NCI-H748 treated with DMSO at 0.1 percent for 48 hours (cell line): ENCODE measurements around the gene DCAF5.

Experiments used
- DNase-seq: peaks from one replicate; lab custom pipeline; 2025; lab: John Stamatoyannopoulos, UW

The DCAF5 gene

DNA sequence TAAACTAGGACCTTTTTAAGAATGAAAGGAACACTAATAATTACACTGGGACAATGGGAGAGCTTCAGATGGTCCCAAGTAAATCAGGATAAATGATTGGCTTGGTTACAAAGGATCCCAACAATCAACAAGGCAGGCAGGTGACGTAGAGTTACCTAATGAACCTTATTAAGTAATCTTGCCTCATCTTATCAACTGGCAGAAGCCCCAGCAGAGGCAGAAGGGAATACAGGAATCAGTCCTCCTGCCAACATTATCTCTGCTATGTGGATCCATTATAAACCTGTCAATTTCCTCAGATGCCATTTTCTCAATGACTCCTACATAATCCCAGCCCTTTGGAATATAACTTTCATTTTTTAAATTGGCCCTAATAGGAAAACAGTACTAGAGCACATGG is 11.4 kb downstream of the DCAF5 start:
- DNase-seq = no peak

DNA sequence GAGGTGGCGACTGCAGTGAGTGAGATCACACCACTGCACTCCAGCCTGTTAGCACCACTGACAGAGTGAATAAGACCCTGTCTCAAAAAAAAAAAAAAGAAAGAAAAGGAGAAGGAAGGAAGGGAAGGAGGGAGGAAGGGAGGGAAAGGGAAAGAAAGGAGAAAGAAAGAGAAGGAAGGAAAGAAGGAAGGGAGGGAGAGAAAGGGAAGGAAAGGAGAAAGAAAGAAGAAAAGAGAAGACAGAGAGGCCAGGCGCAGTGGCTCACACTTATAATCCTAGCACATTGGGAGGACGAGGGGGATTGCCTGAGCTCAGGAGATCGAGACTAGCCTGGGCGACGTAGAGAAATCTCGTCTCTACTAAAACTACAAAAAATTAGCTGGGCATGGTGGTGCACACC is 13.2 kb downstream of the DCAF5 start:
- no peak for DNase-seq

DNA sequence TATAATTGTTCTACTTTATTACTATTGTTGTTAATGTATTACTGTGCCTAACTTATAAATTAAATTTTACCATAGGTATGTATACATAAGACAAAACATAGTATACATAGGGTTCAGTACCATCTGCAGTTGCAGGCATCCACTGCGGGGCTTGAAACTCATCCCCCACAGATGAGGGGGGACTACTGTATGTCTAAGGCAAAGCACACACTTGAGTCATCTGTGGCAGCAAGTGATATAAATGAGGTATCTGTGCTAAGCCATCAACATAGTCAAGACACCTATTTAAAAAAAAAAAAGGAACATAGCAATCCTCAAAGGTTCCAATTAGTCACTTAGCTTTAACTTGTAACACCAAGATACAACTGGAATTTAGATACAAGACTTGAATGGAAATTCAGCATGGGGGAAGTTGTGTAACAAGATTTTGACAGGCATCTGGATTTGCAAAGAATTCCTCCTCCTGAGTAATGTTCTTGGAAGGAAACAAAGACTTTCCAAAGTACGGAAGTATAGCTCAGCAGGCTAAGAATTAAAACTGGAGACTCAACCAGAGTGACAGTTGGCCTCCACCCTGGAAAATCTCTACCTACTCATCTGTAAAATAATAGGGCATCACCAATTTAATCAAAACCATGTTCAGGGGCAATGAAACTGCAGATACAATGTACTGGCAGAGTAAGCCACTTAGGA is 14.9 kb downstream of the DCAF5 start:
- no peak for DNase-seq

DNA sequence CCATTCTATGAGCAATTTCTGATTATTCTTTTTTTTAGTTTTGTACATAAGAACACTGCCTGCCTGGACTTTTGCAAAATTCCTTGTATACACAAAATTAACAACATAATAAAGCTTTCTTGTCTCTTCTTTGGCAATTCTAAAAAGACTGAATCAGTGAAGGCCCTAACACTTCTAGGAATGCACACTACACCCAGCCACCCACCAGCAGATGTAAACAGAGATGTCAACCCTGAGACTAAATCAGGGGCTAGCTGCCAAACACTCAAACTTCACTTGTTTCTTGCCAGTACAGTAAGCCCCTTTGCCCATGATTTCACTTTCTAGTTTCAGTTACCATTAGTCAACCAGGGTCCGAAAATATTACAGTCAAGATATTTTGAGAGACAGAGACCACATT is 15.5 kb downstream of the DCAF5 start:
- DNase-seq = no peak

DNA sequence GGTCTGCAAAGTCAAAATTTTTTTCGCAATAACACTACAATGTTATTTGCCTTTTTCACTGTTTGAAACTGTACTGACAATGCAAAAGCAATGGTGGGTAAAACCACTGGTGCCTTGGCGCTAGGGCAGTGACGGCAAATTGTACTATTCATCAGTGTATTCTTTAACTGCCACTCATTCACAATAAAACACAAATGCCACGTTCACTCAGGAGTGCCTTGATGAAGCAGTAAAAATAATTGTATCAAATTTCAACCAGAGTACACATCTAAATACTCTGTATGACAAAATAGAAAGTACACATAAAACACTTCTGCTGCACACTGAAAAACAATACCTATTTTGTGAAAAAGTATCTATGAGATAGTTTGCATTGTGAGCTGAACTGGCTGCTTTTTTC is 17.8 kb downstream of the DCAF5 start:
- DNase-seq = no peak

DNA sequence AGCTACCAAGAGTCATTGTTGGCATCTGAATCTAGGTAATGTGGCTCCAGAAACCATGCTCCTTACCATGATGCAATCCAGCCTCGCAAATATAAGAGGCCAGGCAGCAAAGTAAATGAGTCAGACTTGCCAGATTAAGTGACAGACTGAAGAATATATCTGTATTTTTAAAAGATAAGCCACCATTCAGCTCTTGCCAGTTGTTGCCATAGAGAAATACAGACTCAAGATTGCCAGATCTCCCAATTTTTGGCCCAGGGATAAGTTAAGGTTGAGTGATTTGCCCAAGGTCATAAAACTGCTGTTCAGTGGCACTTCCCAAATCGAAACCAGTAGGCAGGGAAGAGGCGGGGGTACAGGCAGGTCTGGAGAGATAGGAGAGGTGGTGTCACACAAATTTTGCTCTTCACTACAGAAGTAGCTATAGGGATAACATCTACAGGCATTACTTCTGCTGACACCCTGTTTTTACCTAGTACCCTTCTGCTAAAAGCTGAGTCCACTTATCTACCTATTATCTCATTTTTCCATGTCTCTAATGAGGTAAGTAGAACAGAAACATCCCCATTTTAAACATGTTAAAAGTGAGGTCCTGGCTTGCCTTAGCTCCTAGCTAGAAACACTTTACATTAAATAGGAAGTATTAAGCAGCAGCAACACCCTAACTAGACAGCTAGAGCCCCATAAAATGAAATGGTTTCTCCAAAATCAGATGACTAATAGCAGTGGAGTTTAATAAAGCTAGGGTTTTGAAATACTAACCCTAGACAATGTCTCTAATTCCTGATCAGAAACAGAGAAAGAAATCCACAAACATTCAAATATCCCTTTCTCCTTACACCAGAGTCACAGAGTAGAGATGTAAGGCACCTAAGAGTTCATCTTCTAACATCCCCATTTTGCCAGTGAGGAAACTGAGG is 19.5 kb downstream of the DCAF5 start:
- no peak for DNase-seq

DNA sequence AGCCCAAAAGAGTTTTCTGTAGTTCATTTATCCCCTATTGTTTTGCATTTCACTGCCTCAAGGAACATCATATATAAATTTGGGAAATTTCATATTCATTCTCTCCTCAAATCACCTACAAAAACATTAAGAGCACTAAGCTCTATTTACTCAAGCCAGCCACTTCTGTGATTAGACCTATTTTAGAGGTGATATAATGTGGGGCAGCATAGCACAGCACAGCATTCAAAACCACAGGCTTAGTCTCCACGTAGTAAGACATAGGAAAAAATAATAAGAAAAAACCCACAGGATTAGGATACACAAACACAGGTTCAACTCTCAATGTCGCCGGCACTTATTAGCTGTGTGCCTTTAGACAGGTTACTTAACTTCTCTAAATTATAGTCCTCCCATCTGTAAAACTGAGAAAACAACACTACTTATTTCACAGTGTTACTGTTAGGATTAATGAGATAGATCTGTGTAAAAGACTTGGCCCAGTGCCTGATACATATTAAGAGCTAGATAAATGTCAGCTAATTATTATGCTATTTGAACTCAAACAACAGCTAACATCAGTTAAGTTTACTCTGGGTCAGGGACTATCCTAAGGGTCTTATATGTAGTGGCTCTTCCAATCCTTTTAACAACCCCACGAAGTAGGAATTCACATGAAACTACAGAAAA is 20.3 kb downstream of the DCAF5 start:
- no peak for DNase-seq

DNA sequence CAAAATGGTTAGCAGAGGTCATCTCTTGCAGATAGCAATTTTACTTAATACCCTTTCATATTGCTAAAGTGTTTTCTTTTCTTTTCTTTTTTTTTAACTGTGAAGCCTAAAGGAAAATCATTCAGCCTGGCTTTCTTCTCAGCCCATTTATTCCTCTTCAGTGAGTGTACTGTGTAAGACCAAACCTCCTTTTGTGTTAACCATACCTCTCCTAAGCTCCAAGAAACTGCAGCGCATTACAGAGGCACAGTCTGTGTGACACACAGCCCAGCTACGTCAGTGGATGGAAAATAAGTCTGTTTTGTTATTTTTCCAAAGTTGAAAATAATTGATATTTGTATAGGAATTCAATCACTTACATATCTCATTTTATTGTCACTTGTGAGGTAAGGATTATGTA is 21.7 kb downstream of the DCAF5 start:
- no peak for DNase-seq

DNA sequence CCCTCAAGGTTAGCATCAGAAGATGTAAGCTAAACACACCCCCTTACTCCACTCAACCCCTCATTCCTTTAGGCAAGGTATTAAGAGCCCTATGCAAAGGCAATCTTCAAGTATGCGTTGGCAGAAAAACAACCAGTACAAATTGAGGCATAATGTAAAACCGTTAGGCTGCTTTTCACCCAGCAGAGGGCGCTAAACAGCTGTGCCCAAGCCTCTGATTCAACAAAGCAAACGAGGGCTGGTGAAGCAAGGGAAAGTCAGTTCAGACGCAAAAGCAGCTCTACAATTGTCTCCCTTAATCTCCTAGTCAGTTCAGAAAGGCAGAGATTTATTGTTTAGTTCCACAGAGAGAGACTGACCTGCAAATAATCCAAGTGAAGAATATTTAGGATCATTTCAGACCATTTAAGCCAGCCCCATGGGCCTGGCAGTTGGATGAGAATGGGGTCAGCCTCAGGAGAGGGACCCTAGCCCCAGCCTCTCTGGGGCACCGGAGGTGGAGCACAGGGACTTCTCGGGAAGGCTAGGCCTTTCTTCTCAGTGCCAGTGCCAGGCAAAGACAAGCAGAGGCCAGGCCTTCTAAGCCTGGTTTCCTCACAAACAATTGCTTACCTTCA is 23.5 kb downstream of the DCAF5 start:
- peak; percentile 68 for DNase-seq

DNA sequence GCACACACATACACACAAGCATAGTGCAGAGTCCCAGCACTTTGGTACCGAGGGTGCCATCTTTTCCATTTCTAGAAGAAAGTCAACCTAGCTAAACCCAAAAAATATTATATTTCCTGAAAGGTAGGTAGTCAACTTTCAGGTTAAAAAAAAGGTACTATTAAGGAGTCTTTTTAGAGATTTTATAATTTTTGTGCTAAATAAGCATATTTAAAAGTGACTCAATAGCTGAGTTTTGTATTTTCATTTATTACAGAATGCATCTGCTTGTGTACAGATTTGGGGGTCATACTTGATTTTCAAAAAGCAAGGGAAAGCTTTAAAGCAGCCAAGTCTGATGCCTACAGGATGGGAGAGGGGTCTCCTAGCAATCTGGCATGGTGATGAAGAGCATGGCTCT is 34.6 kb downstream of the DCAF5 start:
- DNase-seq = no peak

DNA sequence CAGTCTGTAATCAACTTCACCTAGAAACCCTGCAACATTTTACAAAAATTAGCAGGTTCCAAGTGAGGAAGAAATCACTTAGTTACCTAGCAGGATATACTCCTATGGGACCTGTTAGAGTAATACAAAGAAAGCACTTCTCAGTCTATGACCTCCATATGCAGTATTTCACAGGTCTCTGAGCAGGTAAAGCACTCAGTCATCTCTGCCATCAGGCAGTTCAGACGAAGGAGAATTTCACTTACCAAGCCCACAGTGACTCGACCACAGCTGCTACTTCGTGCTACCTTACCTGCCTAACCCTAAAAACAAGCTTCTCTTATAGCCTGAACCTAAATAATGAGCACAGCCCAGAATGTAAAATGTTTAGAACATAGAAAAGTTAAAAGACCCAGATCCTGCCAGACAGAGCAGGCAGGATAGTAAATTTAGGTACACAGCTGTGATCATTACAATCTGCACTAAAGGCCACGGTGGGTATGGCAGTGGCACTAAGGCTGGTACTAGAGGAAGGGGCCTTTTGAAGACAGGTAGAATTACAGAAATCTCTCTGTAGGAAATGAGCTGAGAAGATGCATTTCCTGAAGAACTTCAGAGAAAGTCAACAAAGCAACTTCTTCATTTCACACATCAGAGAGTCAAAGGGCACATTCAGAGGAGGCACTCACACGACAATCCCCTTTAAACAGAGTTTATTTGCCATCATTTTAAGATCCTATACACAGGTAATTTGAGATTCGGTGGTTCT is 35.7 kb downstream of the DCAF5 start:
- no peak for DNase-seq

DNA sequence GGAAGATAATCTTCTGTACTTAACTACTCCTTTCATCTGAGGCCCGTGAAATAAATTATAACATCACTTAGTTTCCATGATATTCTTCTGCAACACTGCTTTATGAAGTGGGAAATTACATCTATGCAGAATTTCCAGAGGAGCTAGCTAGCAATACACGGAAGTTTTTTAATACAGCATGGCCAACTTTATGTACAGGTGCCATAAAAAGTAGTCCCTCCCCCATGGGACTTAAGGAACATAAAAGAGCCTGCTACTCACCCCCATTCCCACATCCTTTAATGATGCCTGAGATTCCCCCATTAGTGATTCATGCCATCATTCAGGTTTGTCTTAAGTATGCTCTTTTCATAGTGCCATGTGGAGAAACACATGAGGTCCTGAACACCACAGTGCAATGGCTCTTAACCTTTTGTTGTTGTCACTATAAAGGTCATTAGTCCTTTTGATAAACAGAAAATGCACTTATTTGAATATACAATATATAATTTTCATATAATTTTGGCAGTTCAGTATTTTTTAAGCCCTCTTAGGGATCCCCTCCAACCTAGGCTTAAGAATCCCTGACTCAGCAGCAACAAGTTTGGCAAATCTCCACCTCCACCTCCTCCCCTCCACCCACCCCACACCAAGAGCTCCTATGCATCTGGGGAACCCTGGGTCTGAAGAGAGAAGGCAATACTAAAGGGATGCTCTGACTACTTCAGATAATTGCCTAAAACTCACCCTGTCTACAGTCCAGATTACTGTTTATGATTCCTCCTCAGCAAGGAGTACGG is 37.3 kb downstream of the DCAF5 start:
- DNase-seq = no peak

DNA sequence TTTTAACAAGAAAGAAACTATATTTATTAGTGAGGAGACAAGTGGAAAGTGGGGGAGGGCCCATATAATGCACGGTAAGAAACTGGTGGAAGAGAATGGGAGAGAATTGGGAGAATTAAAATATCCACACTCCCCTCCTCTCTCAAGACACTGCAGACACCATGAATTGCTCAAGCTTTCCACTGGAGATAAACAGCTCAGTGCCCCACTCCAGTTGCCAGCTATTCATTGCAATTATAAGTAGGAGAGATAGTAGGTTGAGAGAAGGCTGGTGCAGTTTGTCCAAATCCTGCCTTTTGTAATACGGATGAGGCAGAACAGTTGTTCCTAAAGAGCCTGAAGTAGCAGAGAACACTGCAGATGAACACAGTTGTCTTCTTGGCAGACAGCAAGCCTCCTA is 38.2 kb downstream of the DCAF5 start:
- DNase-seq = no peak

DNA sequence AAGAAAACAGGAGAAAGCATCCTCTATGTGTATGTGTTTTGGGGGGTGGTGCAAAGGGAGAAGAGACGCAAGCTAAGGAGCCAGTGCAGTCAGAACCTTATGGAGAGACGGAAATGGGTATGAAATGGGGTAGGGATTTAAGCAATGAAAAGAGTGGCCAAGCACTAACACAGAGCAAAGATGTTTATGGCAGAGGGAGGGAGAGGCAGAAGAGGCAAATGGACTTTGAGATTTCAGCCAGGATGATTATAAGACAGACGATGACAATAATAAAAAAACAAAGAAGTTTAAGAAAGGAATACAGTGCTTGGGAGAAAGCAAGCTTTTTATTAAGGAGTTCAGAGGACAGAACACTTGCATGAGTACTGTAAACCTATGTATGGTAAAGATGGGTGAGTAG is 44.6 kb downstream of the DCAF5 start:
- DNase-seq = no peak

DNA sequence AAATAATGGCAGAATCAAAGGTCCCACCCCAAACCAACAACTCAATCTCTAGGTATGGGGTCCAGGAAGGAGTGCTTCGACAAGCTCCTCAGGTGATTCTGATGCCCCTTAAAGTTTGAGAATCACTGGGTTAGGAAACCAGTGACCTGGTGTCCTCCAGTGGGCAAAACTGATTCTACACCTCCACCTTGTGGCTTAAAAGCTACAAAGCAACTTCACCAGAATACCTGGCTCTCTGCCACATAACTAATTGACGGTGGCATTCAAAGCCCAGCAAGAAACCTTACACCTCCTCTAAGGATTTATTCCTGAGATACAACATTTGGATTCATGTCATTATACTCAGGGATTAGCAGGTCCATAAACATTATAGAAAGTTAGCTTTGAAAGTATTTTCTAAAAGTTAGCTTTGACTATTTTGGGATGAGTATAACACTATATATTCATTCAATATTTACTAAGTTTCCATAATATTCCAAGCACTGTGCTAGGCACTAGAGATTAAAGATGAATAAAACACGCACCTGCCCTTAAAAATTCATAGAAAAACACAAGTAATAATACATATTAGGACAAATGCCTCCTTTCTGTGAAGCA is 45.4 kb downstream of the DCAF5 start:
- peak; percentile 30 for DNase-seq

DNA sequence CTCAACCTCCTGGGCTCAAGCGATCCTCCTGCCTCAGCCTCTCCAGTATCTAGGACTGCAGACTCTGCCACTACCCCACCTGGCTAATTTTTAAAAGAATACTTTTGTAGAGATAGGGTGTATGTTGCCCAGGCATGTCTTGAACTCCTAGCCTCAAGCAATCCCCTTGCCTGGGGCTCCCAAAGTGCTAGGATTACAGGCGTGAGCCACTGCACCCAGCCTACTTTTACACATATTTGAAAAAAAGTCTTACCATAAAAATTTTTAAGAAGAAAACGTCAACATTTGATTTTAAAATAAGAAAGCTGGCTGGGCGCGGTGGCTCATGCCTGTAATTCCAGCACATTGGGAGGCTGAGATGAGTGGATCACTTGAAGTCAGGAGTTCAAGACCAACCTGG is 46.5 kb downstream of the DCAF5 start:
- no peak for DNase-seq

DNA sequence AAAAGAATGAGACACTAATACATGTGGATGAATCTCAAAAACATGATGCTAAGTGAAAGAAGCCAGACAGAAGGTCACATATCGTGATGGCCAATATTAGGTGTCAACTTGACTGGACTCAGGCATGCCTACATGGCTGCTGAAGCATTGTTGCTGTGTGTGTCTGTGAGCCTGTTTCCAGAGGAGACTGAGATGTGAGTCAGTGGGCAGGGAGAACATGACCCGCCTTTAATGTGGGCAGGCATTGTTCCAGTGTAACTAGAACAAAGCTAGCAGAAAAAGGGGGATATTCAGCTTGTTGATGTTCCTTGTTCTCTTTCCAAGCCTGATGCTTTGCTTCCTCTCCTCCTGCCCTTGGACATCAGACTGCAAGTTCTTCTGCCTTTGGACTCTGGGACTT is 47.6 kb downstream of the DCAF5 start:
- DNase-seq = no peak

DNA sequence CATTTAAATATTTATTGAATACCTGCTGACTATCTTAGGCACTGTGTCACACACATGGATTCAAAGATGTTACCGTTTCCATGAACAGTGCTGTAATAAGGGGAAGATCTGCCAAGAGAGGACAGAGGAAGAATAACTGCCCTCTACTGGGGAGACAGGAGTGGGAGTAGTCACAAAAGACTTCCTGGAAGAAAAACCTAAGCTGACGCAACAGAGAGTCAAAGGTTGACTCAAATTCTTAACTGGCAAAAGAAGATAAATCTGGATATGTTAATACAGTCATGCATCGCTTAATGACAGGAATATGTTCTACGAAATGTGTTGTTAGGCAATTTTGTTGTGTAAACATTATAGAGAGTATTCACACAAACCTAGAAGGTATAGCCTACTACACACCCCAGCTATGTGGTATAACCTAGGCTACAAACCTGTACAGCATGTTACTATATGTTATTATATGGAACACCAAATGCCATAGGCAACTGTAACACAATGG is 51.5 kb downstream of the DCAF5 start:
- no peak for DNase-seq

DNA sequence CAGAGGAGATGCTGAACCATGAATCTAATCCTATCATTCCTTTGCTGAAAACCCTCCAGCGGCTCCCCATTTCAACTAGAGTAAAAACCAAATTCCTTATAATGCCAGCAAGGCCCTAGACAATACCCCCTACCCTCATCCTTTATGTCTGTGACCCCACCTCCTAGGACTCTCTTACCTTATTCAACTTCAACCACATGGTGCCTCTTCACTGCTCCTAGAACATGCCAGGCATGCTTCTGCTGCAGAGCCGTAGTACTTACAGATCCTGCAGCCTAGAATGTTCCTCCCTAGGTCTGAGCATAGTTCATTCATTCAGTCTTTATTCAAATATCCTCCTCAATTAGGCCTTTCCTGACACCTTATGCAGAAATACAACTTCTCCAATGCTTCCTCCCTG is 54.9 kb downstream of the DCAF5 start:
- no peak for DNase-seq

DNA sequence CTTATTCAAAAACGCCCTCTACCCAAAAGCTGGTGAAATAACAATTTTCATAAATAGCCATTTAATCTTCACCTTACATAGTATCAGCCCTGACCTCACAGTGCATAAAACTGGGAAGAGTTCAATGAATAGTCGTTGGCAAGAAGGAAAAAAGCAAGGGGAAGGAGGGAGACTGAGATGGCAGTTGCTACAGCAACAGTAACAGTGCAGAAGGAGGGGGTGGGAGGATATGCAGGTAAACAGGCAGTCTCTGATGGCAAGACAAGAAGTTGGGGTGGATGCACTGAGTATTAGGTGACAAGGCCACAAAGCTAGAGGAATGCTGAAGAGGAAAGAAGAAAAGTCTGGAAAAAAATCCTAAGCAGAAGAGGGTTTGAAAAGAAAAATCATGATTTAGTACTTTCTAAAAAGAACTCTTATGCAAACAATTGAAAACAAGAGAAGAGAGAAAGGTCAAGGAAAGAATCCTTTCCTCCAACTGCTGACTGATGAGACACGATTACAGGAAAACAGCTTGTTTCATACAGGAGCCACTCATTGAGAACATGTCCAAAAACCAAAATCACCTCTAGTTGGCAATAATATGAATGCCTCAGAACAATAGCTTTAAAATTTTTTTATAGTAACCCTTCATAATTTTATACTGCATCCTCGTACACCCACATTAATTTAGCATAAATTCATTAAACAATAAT is 56.0 kb downstream of the DCAF5 start:
- DNase-seq = no peak
